HepG2 (cell line): ENCODE data around the gene FAM174C. TPM values are rescaled to one million over a fixed set of nuclear protein-coding genes. Genes with fewer than 3 reads are reported as not detected.
A peak's percentile ranks its signal among the peaks of the same experiment; 100 is the strongest.

ENCODE experiments used
- ARID3A ChIP-seq: IDR thresholded peaks from 2 replicates; pipeline ENCODE4 v1.6.1; 2012; ENCODE audit warnings: low read depth, low read length, improper control_type of control experiment
- ATF1 ChIP-seq: IDR thresholded peaks from 2 replicates; pipeline ENCODE4 v1.6.1; 2016; ENCODE audit warnings: mild to moderate bottlenecking, control low read depth
- FOXJ3 ChIP-seq: sonication (generic); formaldehyde crosslinking; IDR thresholded peaks from 2 replicates; pipeline ENCODE4 v1.4.0; 2020; ENCODE audit warnings: missing genetic modification reagents, mild to moderate bottlenecking, borderline replicate concordance
- KDM4B ChIP-seq: sonication (generic); formaldehyde crosslinking; IDR thresholded peaks from 2 replicates; pipeline ENCODE4 v1.4.0; 2020; ENCODE audit warnings: missing genetic modification reagents
- KDM5B ChIP-seq: sonication (generic); formaldehyde crosslinking; IDR thresholded peaks from 2 replicates; pipeline ENCODE4 v1.4.0; 2020; ENCODE audit warnings: missing genetic modification reagents, mild to moderate bottlenecking, borderline replicate concordance
- NCOA2 ChIP-seq: sonication (generic); formaldehyde crosslinking; IDR thresholded peaks from 2 replicates; pipeline ENCODE4 v1.8.0; 2022; ENCODE audit warnings: inconsistent platforms
- PLSCR1 ChIP-seq: sonication (generic); formaldehyde crosslinking; IDR thresholded peaks from 2 replicates; pipeline ENCODE4 v1.5.0; 2020; ENCODE audit warnings: missing genetic modification reagents, mild to moderate bottlenecking, borderline replicate concordance
- RNF219 ChIP-seq: sonication (generic); formaldehyde crosslinking; IDR thresholded peaks from 2 replicates; pipeline ENCODE4 v1.5.0; 2020; ENCODE audit warnings: mild to moderate bottlenecking, missing genetic modification reagents
- SIX4 ChIP-seq: sonication (generic); formaldehyde crosslinking; IDR thresholded peaks from 2 replicates; pipeline ENCODE4 v1.4.0; 2020; ENCODE audit warnings: missing genetic modification reagents
- SP4 ChIP-seq: sonication (generic); formaldehyde crosslinking; IDR thresholded peaks from 2 replicates; pipeline ENCODE4 v1.8.1; 2023; ENCODE audit warnings: mild to moderate bottlenecking, missing genetic modification reagents
- ZMYM3 ChIP-seq: sonication (generic); formaldehyde crosslinking; IDR thresholded peaks from 2 replicates; pipeline ENCODE4 v1.5.1; 2020; ENCODE audit warnings: mild to moderate bottlenecking, missing genetic modification reagents
- ZMYM4 ChIP-seq: sonication (generic); formaldehyde crosslinking; IDR thresholded peaks from 2 replicates; pipeline ENCODE4 v1.8.1; 2023; ENCODE audit warnings: mild to moderate bottlenecking, missing genetic modification reagents
- ZNF335 ChIP-seq: sonication (generic); formaldehyde crosslinking; IDR thresholded peaks from 2 replicates; pipeline ENCODE4 v1.4.0; 2020; ENCODE audit warnings: missing genetic modification reagents
- ZNF382 ChIP-seq: sonication (generic); formaldehyde crosslinking; IDR thresholded peaks from 2 replicates; pipeline ENCODE4 v1.5.0; 2020; ENCODE audit warnings: missing genetic modification reagents, mild to moderate bottlenecking, borderline replicate concordance
- ZNF550 ChIP-seq: sonication (generic); formaldehyde crosslinking; IDR thresholded peaks from 2 replicates; pipeline ENCODE4 v1.4.0; 2020; ENCODE audit warnings: mild to moderate bottlenecking, missing genetic modification reagents, borderline replicate concordance
- ZNF572 ChIP-seq: sonication (generic); formaldehyde crosslinking; IDR thresholded peaks from 2 replicates; pipeline ENCODE4 v1.5.1; 2020; ENCODE audit warnings: mild to moderate bottlenecking, missing genetic modification reagents
- ZNF609 ChIP-seq: sonication (generic); formaldehyde crosslinking; IDR thresholded peaks from 2 replicates; pipeline ENCODE4 v1.4.0; 2020; ENCODE audit warnings: mild to moderate bottlenecking, missing genetic modification reagents, borderline replicate concordance
- ZNF782 ChIP-seq: sonication (generic); formaldehyde crosslinking; IDR thresholded peaks from 2 replicates; pipeline ENCODE4 v1.4.0; 2020; ENCODE audit warnings: missing genetic modification reagents, mild to moderate bottlenecking, borderline replicate concordance
- ZNF879 ChIP-seq: sonication (generic); formaldehyde crosslinking; IDR thresholded peaks from 2 replicates; pipeline ENCODE4 v1.8.1; 2023; ENCODE audit warnings: missing genetic modification reagents
- ZSCAN12 ChIP-seq: sonication (generic); formaldehyde crosslinking; IDR thresholded peaks from 2 replicates; pipeline ENCODE4 v1.9.0; 2021; ENCODE audit warnings: mild to moderate bottlenecking, missing genetic modification reagents
- polyA plus RNA-seq, 8 experiments: library from polyadenylated mRNA; depleted of rRNA in 3 of 8; stranded (reverse) in 7 of 8; unstranded in 1 of 8; fragments of >200 nt; fragmentation: Illumina TruSeq in 4 of 8; extraction: Trizol in 4 of 8; gene quantifications; 2 replicates each; pipeline versions ENCODE4 v1.2.1 to v1.2.3, GENCODE V29; 2011 to 2016; ENCODE audit warnings: low read depth in 4 of 8, missing spikeins in 1 of 8, mixed read lengths in 1 of 8; ENCODE audit not compliant: insufficient read depth in 1 of 8
- total RNA-seq, 5 experiments: library from RNA; depleted of rRNA; stranded (reverse); fragments of >200 nt; fragmentation: Illumina TruSeq; extraction: Trizol; gene quantifications; 2 replicates each; pipeline ENCODE4 v1.2.3, GENCODE V29; 2016; ENCODE audit warnings: low read depth in 1 of 5

The FAM174C gene
- total and polyA plus RNA-seq, 2 of the 13 experiments (the other 11 are each of a cell fraction or from before 2014, with no cell fraction given): 19.5 to 31.3 TPM

GRCh38 chr19:1260749-1261537 lies 14.4 kb upstream of the FAM174C start (continued):
- TF ChIP-seq KDM4B (CRISPR knock-in tag) (no peak), ZMYM4 (CRISPR knock-in tag) (no peak), ZMYM3 (no peak), FOXJ3 (CRISPR knock-in tag) (no peak), ZNF572 (CRISPR knock-in tag) (0 out of 2 replicates have a peak, but pooled peaks have one; percentile 30), ZNF609 (CRISPR knock-in tag) (no peak; the same call in 1 of the 2 replicates), ZNF550 (CRISPR knock-in tag) (no peak), NCOA2 (CRISPR knock-in tag) (no peak), ZNF335 (CRISPR knock-in tag) (no peak), SIX4 (CRISPR knock-in tag) (no peak), KDM5B (peak; percentile 28; the same call in 1 of the 2 replicates), RNF219 (CRISPR knock-in tag) (no peak), ZNF382 (CRISPR knock-in tag) (no peak), ATF1 (CRISPR knock-in tag) (no peak), PLSCR1 (no peak), ARID3A (no peak), ZNF879 (CRISPR knock-in tag) (no peak), SP4 (CRISPR knock-in tag) (peak; percentile 85), ZSCAN12 (no peak), ZNF782 (CRISPR knock-in tag) (0 out of 2 replicates have a peak, but pooled peaks have one; percentile 77)
